ENCODE measurements around the gene MAGEF1. TPM values are rescaled to one million over a fixed set of nuclear protein-coding genes. Genes with fewer than 3 reads are reported as not detected.

MAGEF1 gene
- total RNA-seq, 2 donors from 2014 or later = 7.4 to 8.1 TPM

DNA sequence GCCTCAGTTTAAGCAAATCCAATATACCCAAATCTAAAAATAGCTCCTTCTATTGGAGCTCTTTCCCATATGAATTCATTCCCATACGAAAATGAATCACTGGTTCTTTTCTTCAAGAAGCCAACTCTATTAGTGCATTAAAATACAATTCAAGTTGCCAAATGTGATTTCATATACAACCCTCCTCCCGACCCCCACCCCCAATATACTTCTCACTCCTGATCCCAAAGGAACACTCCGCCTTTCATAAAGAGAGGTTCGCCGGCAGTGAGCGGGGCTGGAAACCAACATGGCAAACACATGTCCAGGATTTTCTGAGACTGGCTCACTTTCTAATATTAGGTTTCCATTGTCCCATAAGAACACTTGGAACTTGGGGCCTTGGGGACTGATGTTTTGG, 48.5 kb downstream of the MAGEF1 start:
- Mint-ChIP-seq H3K27ac (no peak overlapping the region), H3K27me3 (peaks cover 10% of the 10 kb centered on the region), H3K4me3 (no peak overlapping the region), H3K9me3 (no peaks in the 10 kb centered on the region), H3K36me3 (ENCODE audit: low read depth) (no peaks in the 10 kb centered on the region), H3K4me1 (no peaks in the 10 kb centered on the region)
- no peak for ATAC-seq (replicated peaks)

DNA sequence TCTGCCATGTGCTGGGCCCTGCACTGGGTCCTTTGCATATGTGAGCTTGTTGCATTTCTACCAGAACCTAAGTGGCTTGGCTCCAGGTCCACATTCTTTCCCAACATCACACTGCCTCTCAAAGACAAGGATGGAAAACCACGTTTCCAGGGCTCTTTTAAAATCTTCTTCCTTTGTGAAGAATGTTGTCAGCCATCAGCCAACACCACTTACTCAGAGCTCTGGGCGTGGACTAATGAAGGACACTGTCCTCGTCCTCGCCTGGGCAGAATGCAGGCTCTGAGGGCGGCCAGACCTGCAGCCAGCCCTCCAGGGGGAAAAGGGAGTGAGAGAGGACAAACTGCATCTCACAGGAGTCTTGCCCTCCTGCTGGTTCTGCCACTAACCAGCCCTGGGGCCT, 49.7 kb downstream of the MAGEF1 start:
- H3K27ac Mint-ChIP-seq = no peak overlapping the region
- H3K27me3 Mint-ChIP-seq = peaks cover 10% of the 10 kb centered on the region
- no peaks in the 10 kb centered on the region for H3K36me3 Mint-ChIP-seq (ENCODE audit: low read depth)
- no peak overlapping the region for H3K4me3 Mint-ChIP-seq
- ATAC-seq (replicated peaks) = no peak
- H3K9me3 Mint-ChIP-seq = no peaks in the 10 kb centered on the region
- peaks cover 5% of the 10 kb centered on the region for H3K4me1 Mint-ChIP-seq

DNA sequence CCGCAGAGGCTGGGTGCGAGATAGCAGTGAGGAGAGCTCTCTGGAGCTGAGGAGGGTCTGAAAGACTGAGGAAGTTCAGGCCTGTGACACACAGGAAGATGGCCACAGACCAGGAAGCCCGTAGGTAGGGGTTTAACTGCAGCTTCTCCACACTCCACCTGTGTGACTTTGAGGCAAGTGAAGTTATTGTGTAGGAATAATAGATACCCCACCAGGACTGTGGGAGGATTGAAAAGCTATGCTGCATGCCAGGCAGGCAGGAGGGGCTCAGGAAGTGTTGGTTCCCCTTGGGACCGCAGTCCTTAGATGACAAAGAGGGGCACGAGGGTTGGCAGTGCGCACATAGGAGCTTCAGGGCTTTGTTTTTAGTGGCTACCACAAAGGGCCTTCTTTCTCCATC, 50.9 kb downstream of the MAGEF1 start:
- H3K27ac Mint-ChIP-seq = no peak overlapping the region
- no peak overlapping the region for H3K4me3 Mint-ChIP-seq
- no peaks in the 10 kb centered on the region for H3K9me3 Mint-ChIP-seq
- H3K4me1 Mint-ChIP-seq = peaks cover 6% of the 10 kb centered on the region
- H3K27me3 Mint-ChIP-seq = no peaks in the 10 kb centered on the region
- H3K36me3 Mint-ChIP-seq (ENCODE audit: low read depth) = no peaks in the 10 kb centered on the region
- ATAC-seq (replicated peaks) = no peak

Other genes starting within 250 kb of the MAGEF1 start
- gene EPHB3, start 150.3 kb downstream of the MAGEF1 start, total RNA-seq = under 1 TPM in 1 of 2 donors, not detected in 1; 0.11 TPM
- 10 to 100 TPM; 43.7 to 73.6 TPM for gene VPS8, start 100.1 kb upstream of the MAGEF1 start, total RNA-seq